Spleen (tissue), 11 donors: ENCODE data around the gene SMIM14. TPM values are rescaled to one million over a fixed set of nuclear protein-coding genes. Genes with fewer than 3 reads are reported as not detected.

Source experiments
- DNase-seq: peaks from one replicate; pipeline ENCODE4 v3.0.0-alpha.2; 2020
- H3K27ac ChIP-seq, 8 donors: fragments of 200-600 bp; sonication (generic) in 7 of 8; 1 replicate in 4 of 8; 2 replicates in 4 of 8; pipeline versions ENCODE4 v1.5.0 to v1.8.0; 2016 to 2021; ENCODE audit warnings: inconsistent platforms in 4 of 8, mild to moderate bottlenecking in 4 of 8, moderate library complexity in 1 of 8
- H3K27me3 ChIP-seq, 7 donors: fragments of 200-600 bp; sonication (generic) in 6 of 7; replicated peaks in 1 of 7; 1 replicate in 4 of 7; 2 replicates in 3 of 7; pipeline versions ENCODE4 v1.5.0 to v1.8.0; 2016 to 2021; ENCODE audit warnings: inconsistent platforms in 3 of 7, mild to moderate bottlenecking in 1 of 7
- H3K36me3 ChIP-seq, 6 donors: fragments of 200-600 bp; sonication (generic) in 5 of 6; 1 replicate in 4 of 6; 2 replicates in 2 of 6; pipeline versions ENCODE4 v1.5.0 to v1.8.0; 2016 to 2021; ENCODE audit warnings: inconsistent platforms in 2 of 6
- H3K4me1 ChIP-seq, 6 donors: fragments of 200-600 bp; sonication (generic) in 5 of 6; 1 replicate in 3 of 6; 2 replicates in 3 of 6; pipeline versions ENCODE4 v1.5.0 to v1.8.0; 2016 to 2021; ENCODE audit warnings: inconsistent platforms in 3 of 6
- H3K4me3 ChIP-seq, 8 donors: fragments of 200-600 bp; sonication (generic) in 7 of 8; 1 replicate in 4 of 8; 2 replicates in 4 of 8; pipeline versions ENCODE4 v1.5.0 to v1.8.0; 2016 to 2021; ENCODE audit warnings: inconsistent platforms in 4 of 8, mild to moderate bottlenecking in 4 of 8, moderate library complexity in 2 of 8
- H3K9me3 ChIP-seq, 8 donors: fragments of 200-600 bp; sonication (generic) in 7 of 8; 1 replicate in 4 of 8; 2 replicates in 4 of 8; pipeline versions ENCODE4 v1.5.0 to v1.8.0; 2016 to 2021; ENCODE audit warnings: inconsistent platforms in 4 of 8
- CTCF ChIP-seq, 11 experiments: fragments of 200-600 bp in 7 of 11; fragments of 450-650 bp in 4 of 11; sonication (generic) in 4 of 11; IDR thresholded peaks in 8 of 11; conservative IDR thresholded peaks in 3 of 11; 1 replicate in 7 of 11; 2 replicates in 4 of 11; pipeline versions ENCODE4 v1.4.0 to v1.8.0; 2016 to 2021; ENCODE audit warnings: antibody characterized with exemption in 11 of 11, inconsistent platforms in 4 of 11, mild to moderate bottlenecking in 1 of 11
- POLR2A ChIP-seq, 3 donors: fragments of 450-650 bp; IDR thresholded peaks; one replicate each; pipeline ENCODE4 v1.5.1; 2017; ENCODE audit warnings: antibody characterized with exemption in 3 of 3, mild to moderate bottlenecking in 1 of 3
- POLR2AphosphoS5 ChIP-seq, 3 donors: sonication (generic); formaldehyde crosslinking; IDR thresholded peaks; one replicate each; pipeline ENCODE4 v1.5.1; 2017; ENCODE audit warnings: antibody characterized with exemption in 3 of 3
- WGBS, 5 donors: extraction: QIAGEN DNeasy Blood & Tissue Kit in 3 of 5; methylation state at CpG; one replicate each; pipeline versions ENCODE4 v1.1.5 to v1.1.7; 2013 to 2018; 5-methylcytosine and 5-hydroxymethylcytosine counted together
- intact Hi-C: fragments of 100-400 bp; cut with DNase I; formaldehyde crosslinking; loops from one replicate; pipeline ENCODE4 v1.15.0; 2023; ENCODE audit warnings: low total_unique reads
- polyA plus RNA-seq, 3 donors: library from polyadenylated mRNA; stranded (reverse); fragments of 200-250 nt; gene quantifications; one replicate each; pipeline ENCODE4 v1.2.1, GENCODE V29; 2013
- total RNA-seq, 7 donors: library from RNA; depleted of rRNA in 3 of 7; stranded (reverse); fragments of >200 nt in 3 of 7; fragmentation: NEBNext Ultra II Directional in 4 of 7; extraction: Animal tissue kit (Norgen Biotek cat#: 25700) in 4 of 7; gene quantifications; one replicate each; pipeline versions ENCODE4 v1.1.0 to v1.2.1, GENCODE V29; 2016 to 2021
- donor health status: healthy with polysubstance abuse.
- donor health status: DM: no; HTN: no; CAD: no; lungs with moderate emphysema.
- donor health status: DM: no; HTN: no; CAD: no.
- donor health status: Bipolar disorder and iron deficiency.
- donor health status: healthy.
- donor health status: DM: no; HTN: no; CAD: no.
- donor health status: DM: yes; HTN: yes; CAD: no.

SMIM14 gene
- total and polyA plus RNA-seq, 10 donors: 33.4 to 111 (median 64.4) TPM

GRCh38 chr4:39649639-39650265 is 11.1 kb upstream of the SMIM14 start:
- 76 to 89% (median 85%) methylated on average over 2 of the region's 2 CpGs for WGBS, 5 donors
- H3K4me1 ChIP-seq: peaks cover 0 to 3% (median 0%) of the 10 kb centered on the region in 6 donors
- DNase-seq: no peak
- no peaks in the 10 kb centered on the region for H3K9me3 ChIP-seq
- no peak overlapping the region for H3K4me3 ChIP-seq
- TF ChIP-seq POLR2AphosphoS5 (IDR thresholded peaks at IDR 0.05): no peak
- no peak for TF ChIP-seq CTCF (IDR thresholded peaks at IDR 0.05 in 8 of 11, conservative IDR thresholded peaks at IDR 0.05 in 3 of 11)
- TF ChIP-seq POLR2A (IDR thresholded peaks at IDR 0.05): no peak
- intact Hi-C loops: no loop called here
- H3K36me3 ChIP-seq: no peaks in the 10 kb centered on the region
- H3K27ac ChIP-seq: no peak overlapping the region
- no peaks in the 10 kb centered on the region for H3K27me3 ChIP-seq

- no peak for TF ChIP-seq CTCF (IDR thresholded peaks at IDR 0.05 in 8 of 11, conservative IDR thresholded peaks at IDR 0.05 in 3 of 11)
- TF ChIP-seq POLR2AphosphoS5 (IDR thresholded peaks at IDR 0.05): no peak
- TF ChIP-seq POLR2A (IDR thresholded peaks at IDR 0.05): no peak
- Histone ChIP-seq H3K36me3 (no peaks in the 10 kb centered on the region), H3K4me1 (peaks cover 0 to 3% (median 0%) of the 10 kb centered on the region in 6 donors), H3K9me3 (no peaks in the 10 kb centered on the region), H3K27me3 (no peaks in the 10 kb centered on the region), H3K4me3 (no peak overlapping the region), H3K27ac (no peak overlapping the region)
- no peak for DNase-seq
- intact Hi-C loops: no loop called here
- WGBS, 5 donors: 84 to 98% (median 92%) methylated on average over 5 to 6 of the region's 6 CpGs
These were observed 10.3 kb upstream of the SMIM14 start for GRCh38 chr4:39648827-39649558.

- Histone ChIP-seq H3K4me1 (peaks cover 0 to 3% (median 0%) of the 10 kb centered on the region in 6 donors), H3K36me3 (no peaks in the 10 kb centered on the region), H3K4me3 (no peak overlapping the region), H3K27ac (no peak overlapping the region), H3K27me3 (no peaks in the 10 kb centered on the region), H3K9me3 (no peaks in the 10 kb centered on the region)
- intact Hi-C loops: no loop called here
- TF ChIP-seq POLR2A (IDR thresholded peaks at IDR 0.05) (no peak), POLR2AphosphoS5 (IDR thresholded peaks at IDR 0.05) (no peak), CTCF (IDR thresholded peaks at IDR 0.05 in 8 of 11, conservative IDR thresholded peaks at IDR 0.05 in 3 of 11) (no peak)
- WGBS, 5 donors: 76 to 93% (median 91%) methylated on average over 3 of the region's 3 CpGs
- DNase-seq: no peak
These were observed 9.5 kb upstream of the SMIM14 start for GRCh38 chr4:39648213-39648612.

GRCh38 chr4:39642885-39643552 is 4.4 kb upstream of the SMIM14 start:
- 69 to 86% (median 72%) methylated on average over 4 of the region's 4 CpGs for WGBS, 5 donors
- no peak for DNase-seq
- Histone ChIP-seq H3K36me3 (no peaks in the 10 kb centered on the region), H3K9me3 (no peaks in the 10 kb centered on the region), H3K4me3 (no peak overlapping the region), H3K27me3 (no peaks in the 10 kb centered on the region), H3K4me1 (peaks cover 8 to 18% (median 13%) of the 10 kb centered on the region in 6 donors), H3K27ac (no peak overlapping the region)
- TF ChIP-seq POLR2A (IDR thresholded peaks at IDR 0.05) (no peak), POLR2AphosphoS5 (IDR thresholded peaks at IDR 0.05) (no peak), CTCF (IDR thresholded peaks at IDR 0.05 in 8 of 11, conservative IDR thresholded peaks at IDR 0.05 in 3 of 11) (no peak)
- intact Hi-C loops: no loop called here
